Activated naive CD4-positive, alpha-beta T cell treated with anti-CD3 and anti-CD28 coated beads, Interleukin-2, amount 50 U/mL, for 24 hours (primary cell): ENCODE data around the gene SLC25A48.

Experiments
- H3K27ac Mint-ChIP-seq: one replicate; pipeline ENCODE4 v1.8.0; 2021; ENCODE audit warnings: mild to moderate bottlenecking, mixed read lengths
- H3K27me3 Mint-ChIP-seq: one replicate; pipeline ENCODE4 v1.8.0; 2021; ENCODE audit warnings: mixed read lengths
- H3K36me3 Mint-ChIP-seq: one replicate; pipeline ENCODE4 v1.8.0; 2021; ENCODE audit warnings: mixed read lengths
- H3K4me1 Mint-ChIP-seq: one replicate; pipeline ENCODE4 v1.8.0; 2021; ENCODE audit warnings: mixed read lengths
- H3K4me3 Mint-ChIP-seq: one replicate; pipeline ENCODE4 v1.8.0; 2021; ENCODE audit warnings: mild to moderate bottlenecking, mixed read lengths
- H3K9me3 Mint-ChIP-seq: one replicate; pipeline ENCODE4 v1.8.0; 2021; ENCODE audit warnings: mixed read lengths

SLC25A48 gene

GRCh38 chr5:135880801-135881200 is 46.3 kb downstream of the SLC25A48 start:
- H3K27me3 Mint-ChIP-seq, result peaks cover 2% of the 10 kb centered on the region
- no peak overlapping the region for H3K4me3 Mint-ChIP-seq
- H3K27ac Mint-ChIP-seq, result no peak overlapping the region
- no peaks in the 10 kb centered on the region for H3K9me3 Mint-ChIP-seq
- H3K4me1 Mint-ChIP-seq, result no peaks in the 10 kb centered on the region
- H3K36me3 Mint-ChIP-seq, result no peaks in the 10 kb centered on the region

GRCh38 chr5:135881244-135881643 is 46.8 kb downstream of the SLC25A48 start:
- H3K36me3 Mint-ChIP-seq, result no peaks in the 10 kb centered on the region
- H3K27ac Mint-ChIP-seq, result no peak overlapping the region
- no peaks in the 10 kb centered on the region for H3K9me3 Mint-ChIP-seq
- peaks cover 2% of the 10 kb centered on the region for H3K27me3 Mint-ChIP-seq
- H3K4me1 Mint-ChIP-seq, result no peaks in the 10 kb centered on the region
- no peak overlapping the region for H3K4me3 Mint-ChIP-seq

DNA sequence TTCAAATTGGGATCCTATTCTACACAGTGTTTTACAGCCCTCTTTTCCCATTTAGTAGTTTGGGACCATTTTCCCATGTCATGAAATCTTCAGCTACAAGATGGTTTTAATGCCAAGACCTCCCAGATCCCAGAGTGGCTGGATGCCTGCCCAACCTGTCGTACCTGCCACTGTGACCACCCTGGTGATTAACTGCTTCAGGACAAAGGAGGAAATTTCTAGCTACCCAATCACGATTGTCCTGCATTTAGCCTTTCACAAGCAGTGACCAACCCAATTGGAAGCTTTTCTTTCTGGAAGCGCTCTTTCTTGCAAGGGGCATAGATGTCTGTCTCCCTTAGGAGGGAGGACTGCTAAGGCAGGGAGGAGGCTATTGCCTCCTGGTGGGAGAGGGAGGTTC is 47.4 kb downstream of the SLC25A48 start:
- Mint-ChIP-seq H3K9me3 (no peaks in the 10 kb centered on the region), H3K36me3 (no peaks in the 10 kb centered on the region), H3K27ac (no peak overlapping the region), H3K4me1 (no peaks in the 10 kb centered on the region), H3K27me3 (peaks cover 2% of the 10 kb centered on the region), H3K4me3 (no peak overlapping the region)

GRCh38 chr5:135883026-135883425 is 48.6 kb downstream of the SLC25A48 start:
- no peaks in the 10 kb centered on the region for H3K36me3 Mint-ChIP-seq
- H3K27me3 Mint-ChIP-seq, result peaks cover 2% of the 10 kb centered on the region
- peaks cover 5% of the 10 kb centered on the region for H3K4me1 Mint-ChIP-seq
- H3K4me3 Mint-ChIP-seq, result no peak overlapping the region
- H3K27ac Mint-ChIP-seq, result no peak overlapping the region
- H3K9me3 Mint-ChIP-seq, result no peaks in the 10 kb centered on the region

GRCh38 chr5:135883441-135883840 is 49.0 kb downstream of the SLC25A48 start:
- Mint-ChIP-seq H3K36me3 (no peaks in the 10 kb centered on the region), H3K27ac (no peak overlapping the region), H3K4me1 (peaks cover 5% of the 10 kb centered on the region), H3K27me3 (peaks cover 2% of the 10 kb centered on the region), H3K9me3 (no peaks in the 10 kb centered on the region), H3K4me3 (no peak overlapping the region)

GRCh38 chr5:135885031-135885430 is 50.6 kb downstream of the SLC25A48 start:
- peaks cover 5% of the 10 kb centered on the region for H3K4me1 Mint-ChIP-seq
- H3K36me3 Mint-ChIP-seq, result no peaks in the 10 kb centered on the region
- no peaks in the 10 kb centered on the region for H3K27me3 Mint-ChIP-seq
- H3K27ac Mint-ChIP-seq, result peak overlapping the region; percentile 26
- no peaks in the 10 kb centered on the region for H3K9me3 Mint-ChIP-seq
- no peak overlapping the region for H3K4me3 Mint-ChIP-seq

DNA sequence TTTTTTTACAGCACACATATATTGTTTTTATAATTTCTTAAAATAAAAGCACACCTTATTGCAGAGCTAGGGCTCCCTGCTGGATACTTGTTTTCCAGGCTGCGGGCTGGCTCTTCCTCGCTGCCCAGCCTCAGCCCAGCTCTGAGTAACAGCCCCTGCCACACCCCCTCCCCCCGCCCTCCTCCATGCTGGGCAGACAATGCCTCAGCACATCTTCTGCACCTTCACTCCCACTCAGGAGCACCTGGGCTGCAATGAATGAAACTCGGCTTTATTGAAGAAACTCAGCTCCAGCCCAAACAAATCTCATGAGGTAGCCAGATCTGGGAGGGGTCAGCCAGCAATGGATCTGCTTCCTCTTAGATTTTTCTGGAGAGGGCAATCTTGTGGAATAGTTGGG is 51.7 kb downstream of the SLC25A48 start:
- no peak overlapping the region for H3K27ac Mint-ChIP-seq
- no peaks in the 10 kb centered on the region for H3K36me3 Mint-ChIP-seq
- H3K27me3 Mint-ChIP-seq, result no peaks in the 10 kb centered on the region
- H3K4me1 Mint-ChIP-seq, result peaks cover 5% of the 10 kb centered on the region
- H3K4me3 Mint-ChIP-seq, result no peak overlapping the region
- H3K9me3 Mint-ChIP-seq, result no peaks in the 10 kb centered on the region

GRCh38 chr5:135887447-135887864 is 53.0 kb downstream of the SLC25A48 start:
- peaks cover 5% of the 10 kb centered on the region for H3K4me1 Mint-ChIP-seq

GRCh38 chr5:135887881-135888614 is 53.6 kb downstream of the SLC25A48 start:
- no peak overlapping the region for H3K4me3 Mint-ChIP-seq
- H3K36me3 Mint-ChIP-seq, result no peaks in the 10 kb centered on the region
- no peaks in the 10 kb centered on the region for H3K27me3 Mint-ChIP-seq
- H3K27ac Mint-ChIP-seq, result no peak overlapping the region
- H3K4me1 Mint-ChIP-seq, result peaks cover 5% of the 10 kb centered on the region
- no peaks in the 10 kb centered on the region for H3K9me3 Mint-ChIP-seq

More at GRCh38 chr5:135887447-135887864, 53.0 kb downstream of the SLC25A48 start:
- no peak overlapping the region for H3K4me3 Mint-ChIP-seq
- H3K27ac Mint-ChIP-seq, result no peak overlapping the region
- no peaks in the 10 kb centered on the region for H3K27me3 Mint-ChIP-seq
- H3K9me3 Mint-ChIP-seq, result no peaks in the 10 kb centered on the region
- H3K36me3 Mint-ChIP-seq, result no peaks in the 10 kb centered on the region

- Mint-ChIP-seq H3K36me3 (no peaks in the 10 kb centered on the region), H3K9me3 (no peaks in the 10 kb centered on the region)
Measured at GRCh38 chr5:135890296-135890695, 55.8 kb downstream of the SLC25A48 start.

GRCh38 chr5:135890867-135891266 is 56.4 kb downstream of the SLC25A48 start:
- Mint-ChIP-seq H3K4me1 (peaks cover 5% of the 10 kb centered on the region), H3K9me3 (no peaks in the 10 kb centered on the region), H3K4me3 (no peak overlapping the region), H3K27me3 (no peaks in the 10 kb centered on the region), H3K27ac (no peak overlapping the region), H3K36me3 (no peaks in the 10 kb centered on the region)

More at GRCh38 chr5:135890296-135890695, 55.8 kb downstream of the SLC25A48 start:
- H3K27ac Mint-ChIP-seq, result no peak overlapping the region
- H3K4me1 Mint-ChIP-seq, result peaks cover 5% of the 10 kb centered on the region
- H3K4me3 Mint-ChIP-seq, result no peak overlapping the region
- H3K27me3 Mint-ChIP-seq, result no peaks in the 10 kb centered on the region

GRCh38 chr5:135891268-135891667 is 56.8 kb downstream of the SLC25A48 start:
- Mint-ChIP-seq H3K4me3 (no peak overlapping the region), H3K27me3 (no peaks in the 10 kb centered on the region), H3K9me3 (no peaks in the 10 kb centered on the region), H3K4me1 (peaks cover 5% of the 10 kb centered on the region), H3K36me3 (no peaks in the 10 kb centered on the region), H3K27ac (no peak overlapping the region)

DNA sequence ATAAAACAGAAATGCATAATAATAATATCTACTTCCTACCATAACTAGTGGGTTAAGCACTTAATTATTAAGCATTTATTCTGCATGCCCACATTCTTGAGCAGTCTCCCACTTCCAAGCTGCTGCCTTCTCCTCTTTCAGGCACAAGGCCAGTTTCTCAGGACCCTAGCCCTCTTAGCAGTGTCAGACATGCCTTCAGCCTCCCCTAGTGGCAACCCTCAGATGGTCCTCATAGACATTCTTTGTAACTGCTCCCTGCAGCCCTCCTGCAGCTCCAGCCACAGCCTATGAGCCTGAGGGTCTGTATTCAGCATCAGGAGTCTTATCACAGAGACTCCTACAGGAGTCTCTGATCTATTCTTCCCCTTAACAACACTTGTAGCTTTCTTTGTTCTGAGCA is 57.3 kb downstream of the SLC25A48 start:
- H3K27ac Mint-ChIP-seq, result no peak overlapping the region
- H3K36me3 Mint-ChIP-seq, result no peaks in the 10 kb centered on the region
- H3K9me3 Mint-ChIP-seq, result no peaks in the 10 kb centered on the region
- H3K27me3 Mint-ChIP-seq, result no peaks in the 10 kb centered on the region
- H3K4me1 Mint-ChIP-seq, result peaks cover 5% of the 10 kb centered on the region
- H3K4me3 Mint-ChIP-seq, result no peak overlapping the region

- Mint-ChIP-seq H3K4me1 (no peaks in the 10 kb centered on the region), H3K27me3 (no peaks in the 10 kb centered on the region), H3K27ac (no peak overlapping the region), H3K4me3 (no peak overlapping the region), H3K9me3 (no peaks in the 10 kb centered on the region), H3K36me3 (no peaks in the 10 kb centered on the region)
Measured at GRCh38 chr5:135894276-135894675, 59.8 kb downstream of the SLC25A48 start.

DNA sequence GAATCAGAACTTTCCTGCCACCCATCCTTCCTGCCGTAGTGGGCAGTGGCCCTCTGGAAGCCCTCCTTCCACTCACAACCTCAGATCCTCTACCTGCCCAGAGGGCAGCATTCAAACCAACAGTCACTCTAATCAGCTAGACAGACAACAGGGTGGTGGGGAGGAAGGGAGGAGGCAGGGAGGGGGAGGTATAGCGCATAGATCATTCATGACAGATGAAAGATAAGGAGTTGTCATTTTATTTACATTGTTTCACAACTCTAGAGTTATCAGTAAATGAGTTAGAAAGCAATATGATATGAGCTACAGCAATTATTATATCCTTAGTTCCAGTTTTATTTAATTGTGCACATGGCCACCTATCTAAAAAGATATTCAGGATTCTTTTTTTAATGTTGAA is 60.3 kb downstream of the SLC25A48 start:
- Mint-ChIP-seq H3K36me3 (no peaks in the 10 kb centered on the region), H3K4me1 (no peaks in the 10 kb centered on the region), H3K9me3 (no peaks in the 10 kb centered on the region), H3K27me3 (no peaks in the 10 kb centered on the region), H3K27ac (no peak overlapping the region), H3K4me3 (no peak overlapping the region)

DNA sequence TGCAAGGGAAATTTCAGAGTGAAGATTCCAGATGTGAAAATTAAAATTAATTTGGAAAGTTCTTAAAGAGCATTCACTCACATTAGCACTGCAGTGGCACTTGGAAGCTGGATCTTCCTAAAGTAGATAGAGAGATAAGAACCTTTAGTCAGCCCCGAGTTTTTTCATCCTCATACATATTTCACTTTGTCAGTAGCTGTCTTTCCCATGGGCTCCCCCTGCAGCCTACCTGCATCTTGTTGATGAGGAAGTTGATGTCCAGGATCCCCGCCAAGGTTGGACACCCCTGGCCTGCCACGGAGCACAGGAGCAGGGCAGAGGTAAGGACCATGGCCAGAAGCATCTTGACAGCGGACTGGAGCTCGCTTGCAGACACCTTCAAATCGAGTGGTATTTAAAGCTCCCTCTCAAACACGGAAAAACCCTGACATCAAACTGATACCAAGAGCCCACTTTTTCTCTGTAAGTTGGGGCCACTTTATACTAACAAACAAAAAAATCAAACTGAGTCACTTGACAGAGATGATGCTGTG is 61.1 kb downstream of the SLC25A48 start, which contains the start of gene IL9:
IL9 (minus strand) TSS at position 368 of the 533 bp plus-strand sequence; CDS start at position 343, 25 bp downstream.
- Mint-ChIP-seq H3K4me3 (no peak within 1 kb of the TSS), H3K27me3 (no peaks in the 10 kb centered on the region)

More for the DNA sequence above, 61.1 kb downstream of the SLC25A48 start, which contains the start of gene IL9:
- no peaks in the 10 kb centered on the region for H3K36me3 Mint-ChIP-seq
- H3K4me1 Mint-ChIP-seq, result no peaks in the 10 kb centered on the region
- no peaks in the 10 kb centered on the region for H3K9me3 Mint-ChIP-seq
- no peak within 1 kb of the TSS for H3K27ac Mint-ChIP-seq
